Neural progenitor cell (in vitro differentiated cells): ENCODE data around the gene GUCA2B.

Experiments used
- CTCF ChIP-seq: fragments of 200-600 bp; sonication (generic); IDR thresholded peaks from 2 replicates; pipeline ENCODE4 v1.5.1; 2017; ENCODE audit warnings: antibody characterized with exemption, mild to moderate bottlenecking
- EZH2 ChIP-seq: fragments of 200-600 bp; sonication (generic); IDR thresholded peaks from 2 replicates; pipeline ENCODE4 v1.6.1; 2017; ENCODE audit warnings: antibody characterized with exemption, mild to moderate bottlenecking, moderate library complexity

- TF ChIP-seq CTCF (no peak), EZH2 (no peak)
These were observed 48.2 kb upstream of the GUCA2B start for GRCh38 chr1:42105025-42105424.
